OCI-LY3 (cell line): ENCODE results near the gene TOP3B.

Experiments used
- EZH2phosphoT487 ChIP-seq: fragments of 200-600 bp; shearing (Covaris generic); IDR thresholded peaks from 2 replicates; pipeline ENCODE4 v1.6.1; 2018; ENCODE audit warnings: antibody characterized with exemption, mixed run types, low read depth
- TF ChIP-seq, protein P1 (sequence below): fragments of 200-600, 300-600 bp; sonication (generic); IDR thresholded peaks from 2 replicates; pipeline ENCODE4 v1.5.1; 2014; ENCODE audit warnings: antibody characterized with exemption, low read length, low read depth

DNA sequence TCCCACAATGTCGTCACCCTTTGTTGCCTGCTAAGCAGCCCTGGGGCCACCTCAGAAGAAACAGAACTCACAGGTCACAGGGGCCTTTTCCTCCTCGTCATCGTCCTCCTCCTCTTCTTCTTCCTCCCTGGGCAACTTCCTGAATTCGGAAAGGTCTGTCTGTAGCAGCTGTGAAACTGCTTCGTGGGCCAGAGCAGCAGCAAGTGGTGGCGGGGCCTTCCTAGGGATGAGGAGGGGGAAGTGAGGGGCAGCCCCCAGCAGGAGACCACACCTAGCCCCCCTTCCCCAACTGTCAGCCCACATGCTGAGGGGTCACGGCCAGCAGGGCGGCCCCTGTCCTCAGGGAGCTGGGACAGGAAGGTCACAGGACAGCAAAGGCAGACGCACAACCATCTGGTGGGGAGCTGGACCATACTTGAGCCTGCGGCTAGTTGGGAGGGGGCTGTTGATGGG, 43.1 kb downstream of the TOP3B start:
- TF ChIP-seq, protein P1, sequence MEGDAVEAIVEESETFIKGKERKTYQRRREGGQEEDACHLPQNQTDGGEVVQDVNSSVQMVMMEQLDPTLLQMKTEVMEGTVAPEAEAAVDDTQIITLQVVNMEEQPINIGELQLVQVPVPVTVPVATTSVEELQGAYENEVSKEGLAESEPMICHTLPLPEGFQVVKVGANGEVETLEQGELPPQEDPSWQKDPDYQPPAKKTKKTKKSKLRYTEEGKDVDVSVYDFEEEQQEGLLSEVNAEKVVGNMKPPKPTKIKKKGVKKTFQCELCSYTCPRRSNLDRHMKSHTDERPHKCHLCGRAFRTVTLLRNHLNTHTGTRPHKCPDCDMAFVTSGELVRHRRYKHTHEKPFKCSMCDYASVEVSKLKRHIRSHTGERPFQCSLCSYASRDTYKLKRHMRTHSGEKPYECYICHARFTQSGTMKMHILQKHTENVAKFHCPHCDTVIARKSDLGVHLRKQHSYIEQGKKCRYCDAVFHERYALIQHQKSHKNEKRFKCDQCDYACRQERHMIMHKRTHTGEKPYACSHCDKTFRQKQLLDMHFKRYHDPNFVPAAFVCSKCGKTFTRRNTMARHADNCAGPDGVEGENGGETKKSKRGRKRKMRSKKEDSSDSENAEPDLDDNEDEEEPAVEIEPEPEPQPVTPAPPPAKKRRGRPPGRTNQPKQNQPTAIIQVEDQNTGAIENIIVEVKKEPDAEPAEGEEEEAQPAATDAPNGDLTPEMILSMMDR = no peak
- TF ChIP-seq EZH2phosphoT487 = no peak
